GM23248 (cell line): ENCODE data around the gene SPINK5. TPM values are rescaled to one million over a fixed set of nuclear protein-coding genes. Genes with fewer than 3 reads are reported as not detected.

Experiments
- DNase-seq: peaks from one replicate; pipeline ENCODE4 v3.0.0-alpha.2; 2015
- H2AFZ ChIP-seq: fragments of 200-600 bp; sonication (generic); 2 replicates; pipeline ENCODE4 v1.6.1; 2016; ENCODE audit warnings: antibody characterized with exemption
- H3F3A ChIP-seq: fragments of 200-600 bp; sonication (generic); 2 replicates; pipeline ENCODE4 v1.6.1; 2016; ENCODE audit warnings: mild to moderate bottlenecking, antibody characterized with exemption, mixed run types; ENCODE audit not compliant: insufficient read depth
- H3K27ac ChIP-seq: fragments of 200-600 bp; sonication (generic); 2 replicates; pipeline ENCODE4 v1.5.1; 2016; ENCODE audit warnings: mild to moderate bottlenecking
- H3K27me3 ChIP-seq: fragments of 200-600 bp; sonication (generic); replicated peaks from 2 replicates; pipeline ENCODE4 v1.6.1; 2016; ENCODE audit warnings: mild to moderate bottlenecking; ENCODE audit not compliant: insufficient read depth
- H3K36me3 ChIP-seq: fragments of 200-600 bp; sonication (generic); 2 replicates; pipeline ENCODE4 v1.6.1; 2016; ENCODE audit warnings: low read depth, mild to moderate bottlenecking
- H3K4me1 ChIP-seq: fragments of 200-600 bp; sonication (generic); 2 replicates; pipeline ENCODE4 v1.6.1; 2016; ENCODE audit warnings: mild to moderate bottlenecking; ENCODE audit not compliant: insufficient read depth
- H3K4me2 ChIP-seq: fragments of 200-600 bp; sonication (generic); one replicate; pipeline ENCODE4 v1.6.1; 2016; ENCODE audit warnings: mild to moderate bottlenecking; ENCODE audit not compliant: unreplicated experiment
- H3K4me3 ChIP-seq: fragments of 200-600 bp; sonication (generic); 2 replicates; pipeline ENCODE4 v1.5.1; 2016; ENCODE audit warnings: mild to moderate bottlenecking
- H3K79me2 ChIP-seq: fragments of 200-600 bp; sonication (generic); 2 replicates; pipeline ENCODE4 v1.6.1; 2016; ENCODE audit warnings: mild to moderate bottlenecking; ENCODE audit not compliant: insufficient read depth
- H3K9ac ChIP-seq: fragments of 200-600 bp; sonication (generic); 2 replicates; pipeline ENCODE4 v1.6.1; 2016; ENCODE audit warnings: mild to moderate bottlenecking
- H3K9me2 ChIP-seq: fragments of 200-600 bp; sonication (generic); 2 replicates; pipeline ENCODE4 v1.6.1; 2016; ENCODE audit warnings: mixed run types, mild to moderate bottlenecking, moderate library complexity; ENCODE audit not compliant: insufficient read depth
- H3K9me3 ChIP-seq: fragments of 200-600 bp; sonication (generic); one replicate; pipeline ENCODE4 v1.6.1; 2017; ENCODE audit warnings: low read depth
- H4K20me1 ChIP-seq: fragments of 200-600 bp; sonication (generic); 2 replicates; pipeline ENCODE4 v1.6.0; 2016; ENCODE audit not compliant: insufficient read depth
- EZH2 ChIP-seq: fragments of 200-600 bp; sonication (generic); IDR thresholded peaks from 2 replicates; pipeline ENCODE4 v1.6.1; 2018; ENCODE audit warnings: antibody characterized with exemption, mild to moderate bottlenecking; ENCODE audit not compliant: insufficient read depth, poor library complexity, severe bottlenecking
- EZH2phosphoT487 ChIP-seq: fragments of 200-600 bp; sonication (generic); IDR thresholded peaks from 2 replicates; pipeline ENCODE4 v1.6.1; 2018; ENCODE audit warnings: antibody characterized with exemption, moderate library complexity, mild to moderate bottlenecking, low read depth; ENCODE audit not compliant: insufficient read depth
- WGBS, 2 experiments: methylation state at CpG; one replicate each; pipeline ENCODE4 v1.1.6; 2015 to 2017; ENCODE audit warnings: low lambda C conversion rate in 2 of 2, low coverage in 1 of 2; ENCODE audit errors: missing lambda C conversion rate in 2 of 2; 5-methylcytosine and 5-hydroxymethylcytosine counted together
- in situ Hi-C: fragments of 300-500 bp; cut with MboI; formaldehyde crosslinking; loops from 2 replicates; pipeline ENCODE4 v1.15.0; 2020
- polyA plus RNA-seq: library from polyadenylated mRNA; unstranded; fragments of >200 nt; fragmentation: Nextera tagmentation; extraction: Ambion mirVana; gene quantifications from 2 replicates; pipeline ENCODE4 v1.2.1, GENCODE V29; 2016
- total RNA-seq: library from RNA; depleted of rRNA; stranded (reverse); fragments of >200 nt; shearing (Covaris generic); gene quantifications from 2 replicates; pipeline ENCODE4 v1.2.3, GENCODE V29; 2014

Gene SPINK5
- total and polyA plus RNA-seq, 2 experiments from 2014 or later = not detected

- no peaks in the 10 kb centered on the region for H4K20me1 ChIP-seq
- no peaks in the 10 kb centered on the region for H3K27me3 ChIP-seq
- in situ Hi-C loops = no loop called here
- no peak for DNase-seq
- no peaks in the 10 kb centered on the region for H3K9me2 ChIP-seq
- TF ChIP-seq EZH2phosphoT487 = no peak
- no peak for TF ChIP-seq EZH2
- no peaks in the 10 kb centered on the region for H3K9me3 ChIP-seq
- H3K36me3 ChIP-seq = no peaks in the 10 kb centered on the region
- no peak overlapping the region for H2AFZ ChIP-seq
- H3K4me2 ChIP-seq = no peak overlapping the region
- WGBS, 2 experiments = 11 to 16% methylated on average over 2 of the region's 2 CpGs
- no peaks in the 10 kb centered on the region for H3K79me2 ChIP-seq
- H3F3A ChIP-seq = no peaks in the 10 kb centered on the region
- H3K27ac ChIP-seq = no peak overlapping the region
- no peak overlapping the region for H3K4me3 ChIP-seq
- H3K9ac ChIP-seq = no peak overlapping the region
- no peaks in the 10 kb centered on the region for H3K4me1 ChIP-seq
Observed at GRCh38 chr5:148060309-148060708, 3.5 kb upstream of the SPINK5 start.

- no peaks in the 10 kb centered on the region for H4K20me1 ChIP-seq
- H3K4me3 ChIP-seq = no peak overlapping the region
- no peaks in the 10 kb centered on the region for H3K9me3 ChIP-seq
- no peaks in the 10 kb centered on the region for H3K9me2 ChIP-seq
- DNase-seq = no peak
- H3K4me1 ChIP-seq = no peaks in the 10 kb centered on the region
- in situ Hi-C loops = no loop called here
- H3F3A ChIP-seq = no peaks in the 10 kb centered on the region
- H2AFZ ChIP-seq = no peak overlapping the region
- no peaks in the 10 kb centered on the region for H3K36me3 ChIP-seq
- TF ChIP-seq EZH2phosphoT487 = no peak
- TF ChIP-seq EZH2 = no peak
- H3K27me3 ChIP-seq = no peaks in the 10 kb centered on the region
- no peaks in the 10 kb centered on the region for H3K79me2 ChIP-seq
- no peak overlapping the region for H3K9ac ChIP-seq
- no peak overlapping the region for H3K4me2 ChIP-seq
- no peak overlapping the region for H3K27ac ChIP-seq
Observed at GRCh38 chr5:148060881-148061280, 2.9 kb upstream of the SPINK5 start.

GRCh38 chr5:148070621-148071020 is 6.8 kb downstream of the SPINK5 start:
- no peaks in the 10 kb centered on the region for H4K20me1 ChIP-seq
- no peaks in the 10 kb centered on the region for H3K4me1 ChIP-seq
- TF ChIP-seq EZH2phosphoT487 = no peak
- TF ChIP-seq EZH2 = no peak
- no peaks in the 10 kb centered on the region for H3K27me3 ChIP-seq
- H3K9me2 ChIP-seq = no peaks in the 10 kb centered on the region
- DNase-seq = no peak
- H2AFZ ChIP-seq = no peak overlapping the region
- no peak overlapping the region for H3K9ac ChIP-seq
- H3K4me2 ChIP-seq = no peak overlapping the region
- H3K27ac ChIP-seq = no peak overlapping the region
- no peaks in the 10 kb centered on the region for H3K79me2 ChIP-seq
- H3K4me3 ChIP-seq = no peak overlapping the region
- H3F3A ChIP-seq = no peaks in the 10 kb centered on the region
- in situ Hi-C loops = no loop called here
- no peaks in the 10 kb centered on the region for H3K9me3 ChIP-seq
- no peaks in the 10 kb centered on the region for H3K36me3 ChIP-seq
- 0 to 4% methylated on average over 1 of the region's 1 CpG for WGBS, 2 experiments

GRCh38 chr5:148072207-148072606 is 8.4 kb downstream of the SPINK5 start:
- Histone ChIP-seq H3K9me2 (no peaks in the 10 kb centered on the region), H3K4me2 (no peak overlapping the region), H2AFZ (no peak overlapping the region), H3K9me3 (no peaks in the 10 kb centered on the region), H3K27me3 (no peaks in the 10 kb centered on the region), H3K4me3 (no peak overlapping the region), H3K4me1 (no peaks in the 10 kb centered on the region), H4K20me1 (no peaks in the 10 kb centered on the region), H3K79me2 (no peaks in the 10 kb centered on the region), H3F3A (no peaks in the 10 kb centered on the region), H3K9ac (no peak overlapping the region), H3K36me3 (no peaks in the 10 kb centered on the region), H3K27ac (no peak overlapping the region)
- WGBS, 2 experiments = 60 to 65% methylated on average over 2 of the region's 2 CpGs
- no peak for DNase-seq
- no peak for TF ChIP-seq EZH2phosphoT487
- TF ChIP-seq EZH2 = no peak
- in situ Hi-C loops = no loop called here

GRCh38 chr5:148075529-148075928 is 11.7 kb downstream of the SPINK5 start:
- Histone ChIP-seq H3K9ac (no peak overlapping the region), H3K4me2 (no peak overlapping the region), H3K36me3 (no peaks in the 10 kb centered on the region), H3K4me3 (no peak overlapping the region), H3K27me3 (no peaks in the 10 kb centered on the region), H3F3A (no peaks in the 10 kb centered on the region), H4K20me1 (no peaks in the 10 kb centered on the region), H3K9me3 (no peaks in the 10 kb centered on the region), H2AFZ (no peak overlapping the region), H3K79me2 (no peaks in the 10 kb centered on the region), H3K27ac (no peak overlapping the region), H3K9me2 (no peaks in the 10 kb centered on the region), H3K4me1 (no peaks in the 10 kb centered on the region)
- TF ChIP-seq EZH2 = no peak
- DNase-seq = no peak
- 0 to 4% methylated on average over 2 of the region's 2 CpGs for WGBS, 2 experiments
- in situ Hi-C loops = no loop called here
